ENCODE results near the gene NFIA.

Gene NFIA

DNA sequence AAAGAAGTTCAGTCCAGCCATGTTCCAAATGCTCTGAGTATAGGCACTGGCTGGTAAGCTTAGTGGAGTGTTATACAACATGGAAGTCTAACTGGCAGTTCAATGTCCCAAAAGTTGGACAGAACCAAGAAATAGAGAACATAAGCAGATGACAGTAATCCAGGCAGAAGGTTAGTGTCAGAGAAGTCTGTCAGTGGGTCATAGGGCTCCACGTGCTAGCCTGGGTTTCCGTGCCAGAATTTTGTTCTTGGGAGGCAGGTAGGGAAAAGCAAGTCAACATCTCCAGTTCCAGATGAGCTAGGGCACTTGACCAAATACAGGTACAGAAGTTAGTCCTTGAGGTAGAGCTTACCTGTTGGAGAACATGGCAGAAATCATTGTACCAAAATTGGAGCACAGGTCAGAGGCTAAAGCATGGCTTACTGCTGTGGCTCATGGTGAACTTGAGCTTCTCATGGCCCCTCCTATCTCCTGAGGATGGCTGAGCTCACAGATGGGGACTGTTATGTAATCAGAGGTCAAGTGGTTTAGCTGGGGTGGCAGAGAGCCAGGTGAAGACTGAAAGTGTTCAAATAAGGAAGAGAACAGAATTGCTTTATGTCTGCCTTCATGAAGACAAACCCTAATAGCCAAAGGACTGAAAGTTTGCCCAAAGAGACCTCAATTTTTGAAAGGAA, 170.8 kb downstream of the NFIA start (continued):
- TF ChIP-seq ZSCAN18 (tag by site-specific recombination; IDR thresholded peaks at IDR 0.05) (no peak), ZNF292 (tag by site-specific recombination; IDR thresholded peaks at IDR 0.05; ENCODE audit: borderline replicate concordance, low read depth) (no peak), ZBTB20 (tag by site-specific recombination; IDR thresholded peaks at IDR 0.05) (no peak), ZNF544 (tag by site-specific recombination; IDR thresholded peaks at IDR 0.05) (no peak), ZSCAN23 (tag by site-specific recombination; IDR thresholded peaks at IDR 0.05) (no peak), ZNF211 (tag by site-specific recombination; IDR thresholded peaks at IDR 0.05; ENCODE audit: low read depth) (no peak), ZNF843 (tag by site-specific recombination; IDR thresholded peaks at IDR 0.05) (peak; percentile 47; the same call in 1 of the 2 replicates), ZNF174 (tag by site-specific recombination; IDR thresholded peaks at IDR 0.05) (no peak), ZNF624 (tag by site-specific recombination; IDR thresholded peaks at IDR 0.05) (no peak), ZNF677 (tag by site-specific recombination; IDR thresholded peaks at IDR 0.05) (no peak), ZNF555 (tag by site-specific recombination; conservative IDR thresholded peaks at IDR 0.05) (no peak), ZNF19 (tag by site-specific recombination; IDR thresholded peaks at IDR 0.05; ENCODE audit: low read depth) (no peak), ZNF549 (tag by site-specific recombination; IDR thresholded peaks at IDR 0.05) (no peak), OSR2 (tag by site-specific recombination; IDR thresholded peaks at IDR 0.05) (no peak), ZNF660 (tag by site-specific recombination; IDR thresholded peaks at IDR 0.05) (0 out of 2 replicates have a peak, but pooled peaks have one; percentile 67), TRIM28 (IDR thresholded peaks at IDR 0.05; ENCODE audit: borderline replicate concordance, low read length) (no peak), ZNF560 (tag by site-specific recombination; IDR thresholded peaks at IDR 0.05; ENCODE audit: borderline replicate concordance) (no peak), ZNF148 (tag by site-specific recombination; IDR thresholded peaks at IDR 0.05; ENCODE audit: borderline replicate concordance) (no peak), KLF16 (tag by site-specific recombination; IDR thresholded peaks at IDR 0.05) (no peak), ZNF501 (tag by site-specific recombination; IDR thresholded peaks at IDR 0.05) (no peak), ZNF585B (tag by site-specific recombination; IDR thresholded peaks at IDR 0.05) (no peak)
- TF ChIP-seq, protein P1, sequence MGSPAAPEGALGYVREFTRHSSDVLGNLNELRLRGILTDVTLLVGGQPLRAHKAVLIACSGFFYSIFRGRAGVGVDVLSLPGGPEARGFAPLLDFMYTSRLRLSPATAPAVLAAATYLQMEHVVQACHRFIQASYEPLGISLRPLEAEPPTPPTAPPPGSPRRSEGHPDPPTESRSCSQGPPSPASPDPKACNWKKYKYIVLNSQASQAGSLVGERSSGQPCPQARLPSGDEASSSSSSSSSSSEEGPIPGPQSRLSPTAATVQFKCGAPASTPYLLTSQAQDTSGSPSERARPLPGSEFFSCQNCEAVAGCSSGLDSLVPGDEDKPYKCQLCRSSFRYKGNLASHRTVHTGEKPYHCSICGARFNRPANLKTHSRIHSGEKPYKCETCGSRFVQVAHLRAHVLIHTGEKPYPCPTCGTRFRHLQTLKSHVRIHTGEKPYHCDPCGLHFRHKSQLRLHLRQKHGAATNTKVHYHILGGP (tag by site-specific recombination; IDR thresholded peaks at IDR 0.05): no peak
- TF ChIP-seq, protein P2, sequence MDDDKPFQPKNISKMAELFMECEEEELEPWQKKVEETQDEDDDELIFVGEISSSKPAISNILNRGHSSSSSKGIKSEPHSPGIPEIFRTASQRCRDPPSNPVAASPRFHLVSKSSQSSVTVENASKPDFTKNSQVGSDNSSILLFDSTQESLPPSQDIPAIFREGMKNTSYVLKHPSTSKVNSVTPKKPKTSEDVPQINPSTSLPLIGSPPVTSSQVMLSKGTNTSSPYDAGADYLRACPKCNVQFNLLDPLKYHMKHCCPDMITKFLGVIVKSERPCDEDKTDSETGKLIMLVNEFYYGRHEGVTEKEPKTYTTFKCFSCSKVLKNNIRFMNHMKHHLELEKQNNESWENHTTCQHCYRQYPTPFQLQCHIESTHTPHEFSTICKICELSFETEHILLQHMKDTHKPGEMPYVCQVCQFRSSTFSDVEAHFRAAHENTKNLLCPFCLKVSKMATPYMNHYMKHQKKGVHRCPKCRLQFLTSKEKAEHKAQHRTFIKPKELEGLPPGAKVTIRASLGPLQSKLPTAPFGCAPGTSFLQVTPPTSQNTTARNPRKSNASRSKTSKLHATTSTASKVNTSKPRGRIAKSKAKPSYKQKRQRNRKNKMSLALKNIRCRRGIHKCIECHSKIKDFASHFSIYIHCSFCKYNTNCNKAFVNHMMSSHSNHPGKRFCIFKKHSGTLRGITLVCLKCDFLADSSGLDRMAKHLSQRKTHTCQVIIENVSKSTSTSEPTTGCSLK (tag by site-specific recombination; IDR thresholded peaks at IDR 0.05): no peak
- TF ChIP-seq, protein P3, sequence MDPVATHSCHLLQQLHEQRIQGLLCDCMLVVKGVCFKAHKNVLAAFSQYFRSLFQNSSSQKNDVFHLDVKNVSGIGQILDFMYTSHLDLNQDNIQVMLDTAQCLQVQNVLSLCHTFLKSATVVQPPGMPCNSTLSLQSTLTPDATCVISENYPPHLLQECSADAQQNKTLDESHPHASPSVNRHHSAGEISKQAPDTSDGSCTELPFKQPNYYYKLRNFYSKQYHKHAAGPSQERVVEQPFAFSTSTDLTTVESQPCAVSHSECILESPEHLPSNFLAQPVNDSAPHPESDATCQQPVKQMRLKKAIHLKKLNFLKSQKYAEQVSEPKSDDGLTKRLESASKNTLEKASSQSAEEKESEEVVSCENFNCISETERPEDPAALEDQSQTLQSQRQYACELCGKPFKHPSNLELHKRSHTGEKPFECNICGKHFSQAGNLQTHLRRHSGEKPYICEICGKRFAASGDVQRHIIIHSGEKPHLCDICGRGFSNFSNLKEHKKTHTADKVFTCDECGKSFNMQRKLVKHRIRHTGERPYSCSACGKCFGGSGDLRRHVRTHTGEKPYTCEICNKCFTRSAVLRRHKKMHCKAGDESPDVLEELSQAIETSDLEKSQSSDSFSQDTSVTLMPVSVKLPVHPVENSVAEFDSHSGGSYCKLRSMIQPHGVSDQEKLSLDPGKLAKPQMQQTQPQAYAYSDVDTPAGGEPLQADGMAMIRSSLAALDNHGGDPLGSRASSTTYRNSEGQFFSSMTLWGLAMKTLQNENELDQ (tag by site-specific recombination; IDR thresholded peaks at IDR 0.05; ENCODE audit: low read depth): no peak
- TF ChIP-seq, protein P4, sequence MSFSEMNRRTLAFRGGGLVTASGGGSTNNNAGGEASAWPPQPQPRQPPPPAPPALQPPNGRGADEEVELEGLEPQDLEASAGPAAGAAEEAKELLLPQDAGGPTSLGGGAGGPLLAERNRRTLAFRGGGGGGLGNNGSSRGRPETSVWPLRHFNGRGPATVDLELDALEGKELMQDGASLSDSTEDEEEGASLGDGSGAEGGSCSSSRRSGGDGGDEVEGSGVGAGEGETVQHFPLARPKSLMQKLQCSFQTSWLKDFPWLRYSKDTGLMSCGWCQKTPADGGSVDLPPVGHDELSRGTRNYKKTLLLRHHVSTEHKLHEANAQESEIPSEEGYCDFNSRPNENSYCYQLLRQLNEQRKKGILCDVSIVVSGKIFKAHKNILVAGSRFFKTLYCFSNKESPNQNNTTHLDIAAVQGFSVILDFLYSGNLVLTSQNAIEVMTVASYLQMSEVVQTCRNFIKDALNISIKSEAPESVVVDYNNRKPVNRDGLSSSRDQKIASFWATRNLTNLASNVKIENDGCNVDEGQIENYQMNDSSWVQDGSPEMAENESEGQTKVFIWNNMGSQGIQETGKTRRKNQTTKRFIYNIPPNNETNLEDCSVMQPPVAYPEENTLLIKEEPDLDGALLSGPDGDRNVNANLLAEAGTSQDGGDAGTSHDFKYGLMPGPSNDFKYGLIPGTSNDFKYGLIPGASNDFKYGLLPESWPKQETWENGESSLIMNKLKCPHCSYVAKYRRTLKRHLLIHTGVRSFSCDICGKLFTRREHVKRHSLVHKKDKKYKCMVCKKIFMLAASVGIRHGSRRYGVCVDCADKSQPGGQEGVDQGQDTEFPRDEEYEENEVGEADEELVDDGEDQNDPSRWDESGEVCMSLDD (tag by site-specific recombination; IDR thresholded peaks at IDR 0.05): 0 out of 2 replicates have a peak, but pooled peaks have one; percentile 52

Measured in HEK293 (cell line).